ENCODE results near the gene ABCB4.
"Not testable (repeated sequence)": the region's sequence is repeated elsewhere in the genome, so short reads cannot be mapped to it uniquely, and the experiment has no call there.

ABCB4 gene

DNA sequence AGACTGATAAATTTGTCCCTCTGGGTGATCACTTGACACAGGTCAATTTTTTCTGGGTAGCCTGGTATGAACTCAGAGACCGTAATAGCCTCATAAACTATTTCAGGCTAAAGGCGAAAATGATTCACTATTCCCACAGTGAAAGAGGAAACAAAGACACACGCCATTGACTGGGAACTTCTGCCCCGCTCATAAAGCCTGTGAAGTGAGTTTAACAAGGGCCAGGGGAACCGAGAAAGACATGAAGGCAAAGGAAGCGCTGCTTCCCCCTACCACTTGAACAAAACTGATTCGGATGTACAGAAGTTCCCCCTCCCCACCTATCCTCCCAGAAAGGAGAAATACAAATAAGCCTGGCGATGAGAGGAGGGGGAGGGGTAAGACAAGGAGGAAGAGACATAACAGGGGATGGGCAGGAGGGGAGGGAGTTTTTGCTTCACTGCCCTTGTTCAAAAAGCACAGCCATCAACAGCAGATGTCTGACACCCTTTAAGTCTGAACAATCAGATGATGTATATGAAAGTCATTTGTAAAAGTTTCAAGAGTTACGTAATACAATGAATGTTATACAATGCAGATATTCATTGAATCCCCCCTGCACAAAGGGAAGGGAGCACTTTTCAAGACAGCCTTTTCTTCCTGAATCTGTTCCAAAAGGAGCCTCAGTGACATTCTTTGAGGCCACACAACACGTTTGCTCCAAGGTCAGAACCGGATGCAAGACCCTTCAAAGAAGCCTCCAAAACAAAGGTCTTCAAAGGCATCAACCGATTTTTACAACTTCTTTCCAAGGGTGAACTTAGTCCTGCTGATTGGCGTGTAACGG, 734 bp downstream of the ABCB4 start:
- DNase-seq: no peak

DNA sequence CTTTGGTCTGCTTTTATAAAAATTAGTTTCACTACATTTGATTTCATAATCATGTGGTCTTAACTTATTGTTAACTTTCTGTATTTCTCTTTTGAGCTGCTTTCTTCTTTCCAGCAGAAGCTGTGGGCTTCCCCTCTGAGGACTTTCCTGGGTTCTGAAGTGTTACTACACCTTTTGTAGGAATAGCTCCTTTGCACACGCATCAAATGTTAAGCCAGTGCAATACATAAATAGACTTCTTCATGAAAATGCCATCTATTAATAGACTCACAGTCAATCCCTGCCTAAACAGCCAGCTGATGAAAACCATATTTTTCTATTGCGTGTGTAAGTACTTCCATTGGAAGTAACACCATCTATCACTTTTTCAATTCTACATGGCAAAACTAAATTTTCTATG, 1.5 kb downstream of the ABCB4 start:
- DNase-seq: no peak

DNA sequence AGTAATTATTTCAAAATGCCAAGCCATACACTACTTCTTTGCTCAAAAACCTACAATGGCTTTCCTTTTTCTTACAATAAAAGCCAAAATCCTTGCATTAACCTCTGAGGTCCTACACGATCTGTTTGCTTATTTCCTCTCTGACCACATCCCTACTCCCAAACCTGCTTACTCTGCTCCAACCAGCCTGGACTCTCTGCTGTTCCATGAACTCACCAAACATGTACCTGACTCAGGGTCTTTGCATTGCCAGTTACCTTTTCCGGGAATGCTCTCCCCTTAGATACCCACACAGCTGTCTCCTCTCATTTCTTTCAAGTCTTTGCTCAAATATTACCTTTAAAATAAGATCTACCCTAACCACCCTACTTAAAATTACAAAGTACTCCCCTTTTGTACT, 2.3 kb downstream of the ABCB4 start:
- DNase-seq: no peak

DNA sequence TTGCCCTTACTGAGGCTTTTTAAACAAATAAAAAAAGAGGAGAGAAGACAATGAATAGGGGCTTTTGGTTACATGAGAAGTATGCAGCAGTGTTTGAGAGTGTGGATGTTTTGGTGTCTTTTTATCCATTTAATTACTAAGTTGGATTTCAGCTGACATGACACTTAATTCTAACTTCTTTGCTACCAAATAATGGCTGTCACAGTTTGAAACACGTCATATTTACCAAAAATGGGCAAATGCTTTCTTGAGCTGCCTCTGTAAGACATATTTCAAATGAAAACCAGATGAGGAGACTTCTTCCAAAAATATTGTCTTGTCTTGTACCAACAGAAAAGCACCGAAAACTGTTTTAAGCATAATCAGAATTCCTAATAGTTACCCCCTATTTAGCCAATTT, 4.0 kb downstream of the ABCB4 start:
- no peak for DNase-seq

DNA sequence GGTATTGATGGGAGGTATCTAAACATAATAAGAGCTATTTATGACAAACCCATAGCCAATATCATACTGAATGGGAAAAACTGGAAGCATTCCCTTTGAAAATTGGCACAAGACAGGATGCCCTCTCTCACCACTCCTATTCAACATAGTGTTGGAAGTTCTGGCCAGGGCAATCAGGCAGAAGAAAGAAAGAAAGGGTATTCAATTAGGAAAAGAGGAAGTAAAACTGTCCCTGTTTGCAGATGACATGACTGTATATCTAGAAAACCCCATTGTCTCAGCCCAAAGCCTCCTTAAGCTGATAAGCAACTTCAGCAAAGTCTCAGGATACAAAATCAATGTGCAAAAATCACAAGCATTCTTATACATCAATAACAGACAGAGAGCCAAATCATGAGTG, 6.3 kb downstream of the ABCB4 start:
- not testable (repeated sequence) for DNase-seq

DNA sequence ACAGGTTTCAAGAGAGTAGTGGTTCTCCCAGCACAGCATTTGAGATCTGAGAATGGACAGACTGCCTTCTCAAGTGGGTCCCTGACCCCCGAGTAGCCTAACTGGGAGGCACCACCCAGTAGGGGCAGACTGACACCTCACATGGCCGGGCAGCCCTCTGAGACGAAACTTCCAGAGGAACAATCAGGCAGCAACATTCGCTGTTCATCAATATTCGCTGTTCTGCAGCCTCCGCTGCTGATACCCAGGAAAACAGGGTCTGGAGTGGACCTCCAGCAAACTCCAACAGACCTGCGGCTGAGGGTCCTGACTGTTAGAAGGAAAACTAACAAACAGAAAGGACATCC, 10.0 kb downstream of the ABCB4 start:
- not testable (repeated sequence) for DNase-seq

DNA sequence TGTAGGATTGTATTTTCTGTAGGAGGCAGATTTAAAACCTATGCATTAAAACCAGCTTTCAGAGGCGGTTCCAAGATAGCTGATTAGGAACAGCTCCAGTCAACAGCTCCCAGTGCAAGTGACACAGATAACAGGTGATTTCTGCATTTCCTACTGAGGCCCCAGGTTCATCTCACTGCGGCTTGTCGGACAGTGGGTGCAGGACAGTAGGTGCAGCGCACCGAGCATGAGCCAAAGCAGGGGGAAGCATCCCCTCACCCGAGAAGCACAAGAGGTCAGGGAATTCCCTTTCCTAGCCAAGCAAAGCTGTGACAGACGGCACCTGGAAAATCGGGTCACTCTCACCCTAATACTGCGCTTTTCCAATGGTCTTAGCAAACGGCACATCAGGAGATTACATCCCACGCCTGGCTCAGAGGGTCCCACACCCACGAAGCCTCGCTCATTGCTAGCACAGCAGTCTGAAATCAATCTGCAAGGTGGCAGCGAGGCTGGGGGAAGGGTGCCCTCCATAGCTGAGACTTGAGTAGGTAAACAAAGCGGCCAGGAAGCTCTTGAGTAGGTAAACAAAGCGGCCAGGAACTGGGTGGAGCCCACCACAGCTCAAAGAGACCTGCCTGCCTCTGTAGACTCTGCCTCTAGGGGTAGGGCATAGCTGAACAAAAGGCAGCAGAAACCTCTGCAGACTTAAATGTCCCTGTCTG, 10.5 kb downstream of the ABCB4 start:
- not testable (repeated sequence) for DNase-seq

DNA sequence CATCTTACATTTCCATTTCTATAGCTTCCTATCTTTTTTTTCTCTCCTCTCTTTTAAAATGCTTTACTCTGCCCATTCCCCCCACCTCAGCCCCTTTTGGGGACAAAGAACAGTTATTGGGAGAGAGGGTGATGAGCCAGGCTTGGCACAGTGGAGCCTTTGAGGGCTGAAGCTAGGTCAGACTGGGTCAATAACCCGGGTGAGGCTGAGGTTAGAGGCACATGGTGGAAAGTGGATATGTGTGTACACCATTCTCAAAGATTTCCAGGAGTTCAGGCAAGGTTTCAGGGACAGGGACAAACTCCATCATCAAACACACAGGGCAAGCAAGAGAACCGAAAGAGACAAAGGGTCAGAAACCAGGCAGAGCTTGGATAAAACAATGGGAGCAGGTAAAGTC, 11.5 kb downstream of the ABCB4 start:
- no peak for DNase-seq

DNA sequence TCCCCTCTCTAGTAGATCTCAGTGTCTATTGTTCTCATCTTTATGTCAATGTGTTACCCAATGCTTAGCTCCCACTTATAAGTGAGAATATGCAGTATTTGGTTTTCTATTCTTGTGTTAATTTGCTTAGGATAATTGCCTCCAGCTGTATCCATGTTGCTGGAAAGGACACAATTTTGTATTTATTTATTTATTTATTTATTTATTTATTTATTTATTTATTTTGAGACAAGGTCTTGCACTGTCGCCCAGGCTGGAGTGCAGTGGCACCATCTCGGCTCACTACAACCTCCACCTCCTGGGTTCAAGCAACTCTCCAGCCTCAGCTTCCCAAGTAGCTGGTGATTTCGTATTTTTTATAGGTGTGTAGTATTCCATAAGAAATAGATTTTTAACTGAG, 15.0 kb downstream of the ABCB4 start:
- not testable (repeated sequence) for DNase-seq

DNA sequence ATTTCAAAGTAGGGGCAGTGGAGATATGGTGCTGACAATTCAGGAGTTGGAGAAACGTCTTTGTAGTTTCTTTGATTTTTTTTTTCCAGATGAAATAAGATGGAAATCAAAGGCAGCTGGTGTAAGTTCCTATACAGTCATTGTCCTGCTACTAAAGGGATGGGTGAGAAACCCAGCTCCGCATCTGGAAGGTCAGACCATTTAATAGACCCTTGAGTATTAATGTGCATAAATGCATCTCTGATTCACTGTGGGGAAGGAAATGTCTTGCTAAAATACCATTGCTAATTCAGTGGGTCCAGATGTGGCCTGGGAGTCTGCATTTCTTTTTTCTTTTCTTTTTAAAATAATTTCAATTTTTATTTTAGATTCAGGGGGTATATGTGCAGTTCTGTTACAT, 15.5 kb downstream of the ABCB4 start:
- DNase-seq: no peak

DNA sequence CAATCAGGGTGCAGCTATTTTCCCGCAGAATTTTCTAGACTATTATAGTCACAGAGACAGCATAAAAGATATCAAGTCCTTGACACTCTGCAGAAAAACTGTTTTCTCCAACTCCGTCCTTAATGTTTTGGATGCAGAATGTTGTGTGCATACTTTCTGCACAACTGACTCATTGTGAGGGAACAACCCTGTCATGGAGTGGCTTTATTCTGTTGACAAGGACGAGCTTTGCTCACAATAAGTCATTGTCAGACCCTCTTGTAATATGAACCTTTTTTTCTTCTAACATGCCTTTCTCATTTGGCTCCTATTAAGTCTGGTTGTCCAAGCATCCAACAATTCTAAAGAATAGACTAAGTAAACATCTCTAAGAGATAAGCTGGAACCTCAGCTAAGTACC, 17.3 kb downstream of the ABCB4 start:
- no peak for DNase-seq

DNA sequence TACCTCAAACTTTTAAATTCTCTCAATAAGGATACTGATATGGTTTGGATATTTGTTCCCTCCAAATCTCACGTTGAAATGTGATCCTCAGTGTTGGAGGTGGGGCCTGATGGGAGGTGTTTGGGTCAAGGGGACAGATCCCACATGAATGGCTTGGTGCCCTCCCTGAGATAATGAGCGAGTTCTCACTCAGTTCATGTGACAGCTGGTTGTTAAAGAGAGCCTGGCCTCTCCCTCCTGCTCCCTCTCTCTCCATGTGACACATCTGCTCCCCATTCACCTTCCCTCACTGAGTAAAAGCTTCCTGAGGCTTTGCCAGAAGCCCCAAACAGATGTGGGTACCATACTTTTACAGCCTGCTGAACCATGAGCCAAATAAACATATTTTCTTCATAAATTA, 19.2 kb downstream of the ABCB4 start:
- DNase-seq: no peak

DNA sequence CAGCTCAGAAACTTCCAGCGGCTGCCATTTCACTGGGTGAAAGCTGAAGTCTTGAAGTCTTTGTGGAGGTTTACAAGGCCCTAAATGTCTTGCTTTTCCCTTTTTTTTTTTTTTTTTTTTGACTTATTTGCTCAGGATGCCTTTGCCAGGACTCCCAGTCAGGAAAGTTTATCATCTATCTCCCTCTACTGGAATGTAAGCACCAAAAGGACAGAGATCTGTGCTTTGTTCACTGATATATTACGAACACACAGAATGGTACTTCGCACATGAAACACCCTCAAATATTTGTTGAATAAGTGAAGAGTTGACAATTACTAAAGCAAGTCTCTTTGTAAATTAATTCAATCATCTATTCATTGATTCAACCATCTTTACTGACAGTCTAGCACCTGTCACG, 23.2 kb downstream of the ABCB4 start:
- no peak for DNase-seq

DNA sequence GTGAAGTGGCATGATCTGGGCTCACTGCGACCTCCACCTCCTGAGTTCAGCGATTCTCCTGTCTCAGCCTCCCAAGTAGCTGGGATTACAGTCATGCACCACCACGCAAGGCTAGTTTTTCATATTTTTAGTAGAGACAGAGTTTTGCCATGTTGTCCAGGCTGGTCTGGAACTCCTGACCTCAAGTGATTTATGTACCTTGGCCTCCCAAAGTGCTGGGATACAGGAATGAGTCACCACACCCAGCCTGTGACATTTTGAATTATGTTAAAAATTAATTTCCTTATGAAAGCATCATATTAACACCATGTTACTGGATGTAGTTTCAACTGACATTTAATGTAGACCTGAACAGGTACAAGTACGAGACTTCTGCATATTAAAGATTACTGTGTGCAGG, 24.3 kb downstream of the ABCB4 start:
- DNase-seq: no peak

DNA sequence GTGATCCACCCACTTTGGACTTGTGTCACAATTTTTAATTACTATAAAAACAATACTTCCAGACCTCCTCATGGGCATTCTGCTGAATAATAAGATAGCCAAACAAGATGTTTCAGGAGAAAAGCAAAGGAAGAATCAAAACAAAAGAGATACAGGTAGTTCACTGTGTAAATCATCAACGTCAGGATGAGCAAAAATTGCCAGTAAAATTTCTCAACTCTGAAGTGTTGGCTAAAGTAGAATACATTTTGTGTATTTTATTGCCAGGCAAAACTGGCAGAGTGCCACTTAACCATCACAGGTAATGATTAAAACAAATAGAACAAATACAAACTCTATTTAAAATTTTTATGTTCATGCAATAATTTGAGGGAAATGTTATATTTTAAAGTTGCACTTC, 24.8 kb downstream of the ABCB4 start:
- DNase-seq: no peak

DNA sequence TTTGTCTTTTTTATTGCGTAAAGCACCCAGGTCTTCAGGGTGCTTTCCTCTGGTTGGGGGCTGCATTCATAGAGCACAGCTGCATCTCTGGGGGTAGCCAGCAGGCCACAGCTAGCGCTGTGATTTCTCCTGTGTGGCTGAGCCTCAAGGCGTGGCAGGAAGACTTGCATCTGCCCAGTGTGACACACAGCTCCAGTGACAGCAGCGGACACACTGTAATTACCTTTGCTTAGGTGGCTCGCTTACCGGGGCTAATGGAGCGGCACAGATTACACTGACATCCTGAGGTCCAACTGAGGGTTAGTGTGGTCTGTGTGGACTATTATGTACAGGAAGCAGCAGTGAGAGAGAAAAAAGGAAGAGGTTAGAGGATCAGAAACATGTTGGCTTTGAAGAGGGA, 27.1 kb downstream of the ABCB4 start:
- DNase-seq: no peak

DNA sequence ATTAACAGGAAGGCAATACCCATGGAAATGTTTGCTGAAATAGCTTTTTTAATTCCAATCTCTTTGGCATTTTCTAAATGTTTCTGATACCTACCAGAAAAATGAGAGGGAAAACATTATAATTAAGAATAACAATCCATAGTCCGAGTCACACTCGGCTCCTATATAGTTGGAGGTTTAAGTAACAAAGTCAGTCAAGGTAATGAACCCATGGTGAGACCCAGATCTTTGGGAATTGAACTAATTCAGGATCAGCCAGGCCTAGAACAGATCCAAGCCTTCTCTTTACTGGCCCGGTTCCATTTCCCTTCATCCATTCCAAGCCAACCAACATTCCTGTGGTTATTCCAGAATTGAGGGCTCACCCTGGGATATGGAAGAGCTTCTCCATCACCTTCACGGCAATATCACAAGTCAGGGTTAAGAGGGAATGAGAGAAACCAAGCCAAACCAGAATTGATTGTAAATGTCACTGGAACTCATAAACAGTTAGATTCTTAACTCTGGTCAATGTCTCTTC, 28.3 kb downstream of the ABCB4 start:
- no peak for DNase-seq

DNA sequence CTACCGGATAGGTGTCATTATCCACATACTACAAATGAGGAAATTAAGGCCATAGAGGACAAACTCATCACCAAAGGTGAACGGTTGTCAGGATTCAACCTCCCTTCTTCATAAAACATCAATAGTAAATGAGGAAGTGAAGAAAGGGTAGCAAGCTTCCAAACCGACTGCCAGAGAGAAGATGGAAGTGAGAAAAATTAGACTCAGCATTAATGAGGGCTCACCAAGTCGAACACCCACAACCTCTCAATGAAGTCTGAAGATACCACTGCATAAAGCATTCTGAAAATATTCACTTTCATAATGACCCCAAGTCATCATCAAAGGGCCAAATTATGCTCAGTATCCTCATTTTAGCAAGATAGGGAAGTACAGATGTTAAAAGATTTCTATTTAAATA, 29.6 kb downstream of the ABCB4 start:
- no peak for DNase-seq

DNA sequence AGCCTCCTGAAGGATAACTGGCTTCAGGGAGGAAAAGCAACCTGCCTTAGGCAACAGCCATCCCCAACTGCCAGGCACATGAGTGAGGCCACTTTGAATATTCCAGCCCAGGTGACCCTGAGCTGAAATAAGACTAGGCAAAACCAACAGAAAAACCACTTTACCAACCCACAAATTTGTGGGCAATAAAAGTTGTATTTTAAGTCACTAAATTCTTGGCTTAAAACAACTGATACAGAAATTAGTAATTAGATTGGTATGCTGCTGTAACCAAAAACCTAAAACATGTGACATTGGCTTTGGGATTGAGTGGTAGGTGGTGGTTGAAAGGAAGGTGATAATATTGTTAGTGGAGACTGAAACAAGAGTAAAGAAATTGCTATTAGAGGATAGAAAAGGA, 39.9 kb downstream of the ABCB4 start:
- DNase-seq: no peak

DNA sequence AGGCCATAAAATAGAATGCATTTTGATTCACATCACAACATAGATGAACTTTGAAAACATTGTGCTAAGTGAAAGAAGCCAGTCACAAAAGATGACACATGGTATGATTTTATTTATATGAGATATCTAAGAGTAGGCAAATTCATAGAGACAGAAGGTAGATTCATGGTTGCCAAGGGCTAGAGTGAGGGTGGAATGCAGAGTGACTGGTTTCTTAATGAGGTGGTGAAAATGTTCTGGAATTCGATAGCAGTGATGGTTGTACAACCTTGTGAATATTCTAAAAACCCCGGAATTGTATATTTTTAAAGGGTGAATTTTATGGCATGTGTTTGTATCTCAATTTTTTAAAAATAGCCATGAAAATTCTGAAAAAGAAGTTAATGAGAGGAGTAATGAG, 42.9 kb downstream of the ABCB4 start:
- no peak for DNase-seq

DNA sequence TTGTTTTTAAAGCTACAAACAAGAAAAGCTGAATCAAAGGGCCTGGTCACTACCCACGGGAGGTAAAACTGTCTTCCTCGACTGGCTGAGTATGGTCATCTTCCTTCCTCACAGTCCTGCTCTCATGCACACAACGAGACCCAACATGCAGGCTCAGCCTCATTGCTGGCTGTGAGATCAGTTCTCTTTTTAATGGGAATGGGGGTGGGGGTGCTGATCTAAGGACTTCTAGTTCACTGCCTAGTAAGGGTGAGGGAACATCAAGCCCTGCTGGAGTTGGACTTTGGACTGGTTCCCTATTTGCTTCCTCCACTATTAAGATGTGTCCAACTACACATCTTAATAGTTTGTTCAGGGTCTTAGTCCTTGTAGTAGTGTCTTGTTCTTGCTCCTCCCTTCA, 48.2 kb downstream of the ABCB4 start:
- DNase-seq: no peak

DNA sequence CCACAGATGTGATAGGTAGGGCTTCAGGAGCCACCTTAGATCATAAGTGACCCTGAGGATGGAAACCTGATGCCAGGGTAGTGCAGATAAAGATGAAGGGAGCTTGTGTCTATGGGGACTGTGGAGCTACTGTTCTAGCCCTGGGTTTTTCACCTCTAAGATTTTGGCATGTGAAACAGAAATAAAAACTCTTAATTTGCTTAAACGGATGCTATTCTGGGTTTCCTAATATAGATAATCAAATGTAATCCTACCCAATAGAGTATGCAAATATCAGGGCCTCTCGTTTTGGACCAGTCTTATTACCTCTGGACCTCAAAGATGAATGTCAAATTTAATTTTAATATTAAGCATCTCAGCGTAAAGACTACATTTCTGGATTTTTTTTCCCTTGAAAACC, 49.3 kb downstream of the ABCB4 start:
- no peak for DNase-seq

DNA sequence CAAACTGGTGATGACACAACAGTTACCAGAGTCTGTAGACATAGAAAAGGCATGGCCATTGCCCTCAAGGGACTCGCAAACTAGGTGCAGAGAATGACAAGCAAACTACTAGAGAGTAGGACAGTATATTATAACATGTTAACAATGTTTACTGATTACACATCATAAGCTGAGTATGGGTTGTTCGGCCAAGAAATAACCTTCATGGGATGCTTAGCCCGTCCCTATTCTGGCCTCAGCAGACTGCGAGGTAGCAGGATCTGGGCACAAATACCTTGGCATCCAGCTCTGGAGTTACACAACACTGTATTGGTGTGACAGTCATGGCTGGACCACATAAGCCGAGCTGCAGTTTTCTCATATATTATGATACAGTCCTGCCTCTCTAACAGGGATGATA, 51.4 kb downstream of the ABCB4 start:
- no peak for DNase-seq

DNA sequence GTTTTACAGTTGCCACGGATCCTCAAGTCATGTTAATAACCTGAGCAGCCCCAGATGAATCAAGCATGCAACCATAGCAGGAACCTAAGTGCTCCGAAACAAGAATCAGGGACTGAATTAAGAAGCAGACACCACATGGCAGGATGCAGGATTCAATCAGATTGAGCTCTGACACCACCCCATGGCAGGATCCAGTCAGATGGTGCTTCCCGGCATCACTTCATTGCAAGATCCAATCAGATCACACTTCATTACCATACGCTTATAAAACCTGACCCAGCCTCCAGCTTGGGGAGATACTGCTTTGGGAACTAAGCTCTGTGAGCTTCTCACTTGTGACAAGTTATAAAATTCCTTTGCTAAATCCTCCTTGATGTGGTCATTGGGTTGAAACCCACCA, 55.3 kb downstream of the ABCB4 start:
- DNase-seq: no peak
